ENCODE data around the gene TFPI.
"Not testable (repeated sequence)": the region's sequence is repeated elsewhere in the genome, so short reads cannot be mapped to it uniquely, and the experiment has no call there.

TFPI gene

DNA sequence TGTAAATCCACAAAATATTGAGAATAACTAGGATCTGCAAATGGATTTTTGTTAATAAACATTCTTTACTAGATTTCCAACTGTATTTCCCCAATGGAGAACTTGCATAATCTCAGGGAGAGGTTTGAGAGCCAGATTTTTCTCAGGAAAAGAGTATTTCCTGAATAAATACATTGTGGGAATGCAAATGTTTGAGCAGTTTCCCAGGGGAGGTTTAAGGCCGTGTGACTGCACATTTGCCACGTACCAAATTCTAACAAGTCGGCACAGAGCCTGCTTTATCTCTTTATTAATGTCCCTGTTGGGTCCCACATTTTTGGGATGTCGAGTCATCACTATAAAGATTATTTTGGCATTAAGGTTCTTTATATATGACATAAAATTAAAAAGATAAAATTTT is 27.0 kb downstream of the TFPI start:
- peak; percentile 55 for DNase-seq

DNA sequence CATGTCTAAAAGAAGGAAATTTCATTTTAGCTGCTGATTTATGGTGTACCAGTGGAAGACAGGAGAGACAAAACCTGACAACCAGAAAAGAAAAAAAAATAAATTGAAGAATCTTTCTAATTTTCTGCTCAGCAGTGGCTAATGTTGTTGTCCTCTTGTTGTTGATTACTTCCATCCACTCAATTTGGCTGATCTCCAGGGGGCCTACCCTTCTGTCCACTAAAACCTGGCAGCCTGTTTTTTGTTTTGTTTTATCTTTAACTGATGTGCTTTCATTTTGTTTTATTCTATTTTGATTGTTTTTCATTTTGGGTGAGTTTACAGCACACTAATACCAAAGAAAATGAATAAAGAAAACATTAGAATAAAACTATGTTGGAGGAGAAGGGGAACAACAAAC is 27.4 kb downstream of the TFPI start:
- no peak for DNase-seq

DNA sequence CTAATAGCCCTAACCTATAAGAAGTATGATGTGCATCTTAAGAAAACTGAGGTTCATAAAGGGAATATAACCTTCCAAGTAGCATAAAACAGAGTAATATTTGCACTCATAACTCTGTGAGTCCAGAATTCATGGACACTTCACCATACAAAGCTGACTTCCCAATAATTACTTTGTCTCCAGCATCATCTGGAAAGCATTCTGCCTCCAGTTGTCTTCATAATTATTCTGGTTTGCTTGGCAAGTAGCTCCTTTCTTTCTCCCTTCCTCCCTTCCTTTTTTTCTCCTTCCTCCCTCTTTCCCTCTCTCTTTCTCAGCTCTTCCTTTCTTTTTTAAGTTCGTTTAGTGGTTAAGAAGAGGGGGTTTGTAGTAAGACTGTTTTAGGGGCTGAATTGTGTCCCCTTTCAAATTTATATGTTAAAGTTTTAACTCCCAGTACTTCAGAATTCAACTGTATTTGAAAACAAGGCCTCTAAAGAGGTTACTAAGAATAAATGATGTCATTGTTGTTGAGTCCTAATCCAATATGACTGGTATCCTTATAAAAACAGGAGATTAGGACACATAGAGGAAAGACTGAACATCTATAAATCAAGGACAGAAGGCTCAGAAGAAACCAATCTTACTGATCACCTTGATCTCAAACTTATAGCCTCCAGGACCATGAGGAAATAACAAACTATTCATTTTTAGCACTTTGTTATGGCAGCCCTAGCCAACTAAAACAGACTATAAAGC is 28.9 kb downstream of the TFPI start:
- DNase-seq, result no peak

DNA sequence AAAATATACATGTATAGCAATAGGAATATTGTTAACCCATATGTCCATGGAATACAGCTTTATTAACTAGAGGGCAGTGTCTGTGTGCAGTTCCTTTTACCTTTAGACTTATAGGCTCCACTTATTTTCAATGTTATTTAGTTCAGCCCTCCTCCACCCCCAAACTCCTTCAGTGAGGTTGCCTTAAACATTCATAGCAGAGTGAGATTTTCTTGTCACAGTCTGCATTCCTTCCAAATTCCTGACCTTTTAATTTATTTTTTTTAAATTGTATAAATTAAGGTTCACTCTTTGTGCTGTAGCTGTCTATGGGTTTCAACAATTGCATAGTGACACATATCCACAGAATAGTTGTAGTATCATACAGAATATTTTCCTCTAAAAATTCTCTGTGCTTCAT is 30.9 kb downstream of the TFPI start:
- DNase-seq, result no peak

DNA sequence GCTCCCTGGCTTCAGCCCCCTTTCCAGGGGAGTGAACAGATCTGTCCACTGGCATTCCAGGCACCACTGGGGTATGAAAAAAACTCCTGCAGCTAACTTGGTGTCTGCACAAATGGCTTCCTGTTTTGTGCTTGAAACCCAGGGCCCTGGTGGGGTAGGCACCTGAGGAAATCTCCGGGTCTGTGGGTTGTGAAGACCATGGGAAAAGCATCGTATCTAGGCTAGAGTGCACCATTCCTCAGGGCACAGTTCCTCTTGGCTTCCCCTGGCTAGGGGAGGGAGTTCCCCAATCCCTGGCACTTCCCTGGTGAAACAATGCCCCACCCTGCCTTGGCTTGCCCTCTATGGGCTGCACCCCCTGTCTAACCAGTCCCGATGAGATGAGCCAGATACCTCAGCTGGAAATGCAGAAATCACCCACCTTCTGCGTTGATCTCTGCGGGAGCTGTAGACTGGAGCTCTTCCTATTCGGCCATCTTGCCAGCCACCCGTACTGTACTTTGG is 34.1 kb downstream of the TFPI start:
- no peak for DNase-seq

DNA sequence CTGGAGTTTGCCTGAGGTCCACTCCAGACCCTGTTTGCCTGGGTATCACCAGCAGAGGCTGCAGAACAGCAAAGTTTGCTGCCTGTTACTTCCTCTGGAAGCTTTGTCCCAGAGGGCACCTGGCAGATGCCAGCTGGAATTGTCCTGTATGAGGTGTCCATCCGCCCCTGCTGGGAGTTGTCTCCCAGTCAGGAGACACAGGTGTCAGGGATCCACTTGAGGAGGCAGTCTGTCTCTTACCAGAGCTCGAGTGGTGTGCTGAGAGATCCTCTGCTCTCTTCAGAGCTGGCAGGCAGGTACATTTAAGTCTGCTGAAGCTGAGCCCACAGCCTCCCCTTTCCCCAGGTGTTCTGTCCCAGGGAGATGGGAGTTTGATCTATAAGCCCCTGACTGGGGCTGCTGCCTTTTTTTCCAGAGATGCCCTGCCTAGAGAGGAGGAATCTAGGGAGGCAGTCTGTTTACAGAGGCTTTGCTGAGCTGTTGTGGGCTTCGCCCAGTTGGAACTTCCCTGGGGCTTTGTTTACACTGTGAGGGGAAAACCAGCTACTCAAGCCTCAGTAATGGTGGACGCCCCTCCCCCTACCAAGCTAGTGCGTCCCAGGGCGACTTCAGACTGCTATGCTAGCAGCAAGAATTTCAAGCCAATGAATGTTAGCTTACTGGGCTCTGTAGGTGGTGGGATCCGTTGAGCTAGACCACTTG is 34.7 kb downstream of the TFPI start:
- DNase-seq, result no peak

DNA sequence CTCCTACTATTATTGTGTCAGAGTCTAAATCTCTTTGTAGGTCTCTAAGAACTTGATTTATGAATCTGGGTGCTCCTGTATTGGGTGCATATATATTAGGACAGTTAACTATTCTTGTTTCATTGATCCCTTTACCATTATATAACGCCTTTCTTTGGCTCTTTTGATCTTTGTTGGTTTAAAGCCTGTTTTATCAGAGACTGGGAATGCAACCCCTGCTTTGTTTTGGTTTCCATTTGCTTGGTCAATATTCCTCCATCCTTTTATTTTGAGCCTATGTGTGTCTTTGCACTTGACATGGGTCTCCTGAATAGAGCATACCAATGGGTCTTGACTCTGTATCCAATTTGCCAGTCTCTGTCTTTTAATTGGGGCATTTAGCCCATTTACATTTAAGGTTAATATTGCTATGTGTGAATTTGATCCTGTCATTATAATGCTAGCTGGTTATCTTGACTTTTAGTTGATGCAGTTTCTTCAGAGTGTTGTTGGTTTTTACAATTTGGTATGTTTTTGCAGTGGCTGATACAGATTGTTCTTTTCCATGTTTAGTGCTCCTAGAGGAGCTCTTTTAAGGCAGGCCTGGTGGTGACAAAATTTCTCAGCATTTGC is 36.4 kb downstream of the TFPI start:
- DNase-seq, result not testable (repeated sequence)

DNA sequence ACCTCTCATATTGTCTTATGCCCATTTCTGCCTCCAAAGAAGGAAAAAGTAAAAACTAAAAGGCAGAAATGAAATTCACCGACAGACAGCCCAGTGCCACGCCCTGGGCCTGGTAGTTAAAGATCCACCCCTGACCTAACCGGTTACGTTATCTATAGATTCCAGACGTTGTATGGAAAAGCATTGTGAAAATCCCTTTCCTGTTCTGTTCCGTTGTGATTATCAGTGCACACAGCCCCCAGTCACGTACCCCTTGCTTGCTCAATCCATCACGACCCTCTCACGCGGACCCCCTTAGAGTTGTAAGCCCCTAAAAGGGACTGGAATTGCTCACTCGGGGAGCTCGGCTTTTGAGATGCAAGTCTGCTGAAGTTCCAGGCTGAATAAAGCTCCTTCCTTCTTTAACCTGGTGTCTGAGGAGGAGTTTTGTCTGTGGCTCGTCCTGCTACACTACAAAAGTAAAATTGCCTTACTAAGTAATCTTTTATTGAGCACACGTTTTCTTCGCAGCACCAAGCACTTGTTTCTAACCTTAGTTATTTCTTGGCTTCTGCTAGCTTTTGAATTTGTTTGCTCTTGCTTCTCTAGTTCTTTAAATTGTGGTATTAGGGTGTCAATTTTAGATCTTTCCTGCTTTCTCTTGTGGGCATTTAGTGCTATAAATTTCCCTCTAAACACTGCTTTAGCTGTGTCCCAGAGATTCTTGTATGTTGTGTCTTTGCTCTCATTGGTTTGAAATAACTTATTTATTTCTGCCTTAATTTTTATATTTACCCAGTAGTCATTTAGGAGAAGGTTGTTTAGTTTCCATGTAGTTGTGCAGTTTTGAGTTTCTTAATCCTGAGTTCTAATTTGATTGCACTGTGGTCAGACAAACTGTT is 37.4 kb downstream of the TFPI start:
- DNase-seq, result not testable (repeated sequence)

DNA sequence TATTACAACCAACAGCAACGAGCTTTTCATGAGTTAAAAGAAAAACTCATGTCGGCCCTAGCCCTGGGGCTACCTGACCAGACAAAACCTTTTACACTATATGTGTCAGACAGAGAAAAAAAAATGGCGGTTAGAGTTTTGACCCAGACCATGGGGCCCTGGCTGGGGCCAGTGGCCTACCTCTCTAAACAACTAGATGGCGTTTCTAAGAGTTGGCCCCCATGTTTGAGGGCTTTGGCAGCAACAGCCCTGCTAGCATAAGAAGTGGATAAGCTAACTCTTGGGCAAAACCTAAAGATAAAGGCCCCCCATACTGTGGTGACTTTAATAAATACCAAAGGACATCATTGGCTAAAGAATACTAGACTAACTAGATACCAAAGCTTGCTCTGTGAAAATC is 39.3 kb downstream of the TFPI start:
- no peak for DNase-seq

DNA sequence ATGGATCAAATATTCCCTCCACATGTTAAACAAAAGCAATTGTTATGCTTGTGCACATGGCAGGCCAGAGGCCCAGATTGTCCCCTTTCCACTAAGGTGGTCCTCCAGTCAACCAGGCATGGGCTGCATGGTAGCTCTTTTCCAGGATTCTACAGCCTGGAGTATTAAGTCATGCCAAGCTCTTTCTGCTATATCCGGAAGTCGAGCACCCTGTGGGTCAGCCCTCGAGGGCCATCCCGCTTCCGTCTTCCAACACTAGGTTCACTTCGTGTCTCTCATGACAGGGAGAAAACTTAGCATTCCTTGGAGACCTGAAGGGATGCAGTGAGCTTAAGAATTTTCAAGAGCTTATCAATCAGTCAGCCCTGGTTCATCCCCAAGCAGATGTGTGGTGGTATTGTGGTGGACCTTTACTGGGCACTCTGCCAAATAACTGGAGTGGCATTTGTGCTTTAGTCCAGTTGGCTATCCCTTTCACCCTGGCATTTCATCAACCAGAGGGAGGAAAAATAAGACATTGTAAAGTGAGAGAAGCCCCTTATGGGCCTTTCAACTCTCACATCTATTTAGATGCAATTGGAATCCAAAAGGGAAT is 39.9 kb downstream of the TFPI start:
- not testable (repeated sequence) for DNase-seq

DNA sequence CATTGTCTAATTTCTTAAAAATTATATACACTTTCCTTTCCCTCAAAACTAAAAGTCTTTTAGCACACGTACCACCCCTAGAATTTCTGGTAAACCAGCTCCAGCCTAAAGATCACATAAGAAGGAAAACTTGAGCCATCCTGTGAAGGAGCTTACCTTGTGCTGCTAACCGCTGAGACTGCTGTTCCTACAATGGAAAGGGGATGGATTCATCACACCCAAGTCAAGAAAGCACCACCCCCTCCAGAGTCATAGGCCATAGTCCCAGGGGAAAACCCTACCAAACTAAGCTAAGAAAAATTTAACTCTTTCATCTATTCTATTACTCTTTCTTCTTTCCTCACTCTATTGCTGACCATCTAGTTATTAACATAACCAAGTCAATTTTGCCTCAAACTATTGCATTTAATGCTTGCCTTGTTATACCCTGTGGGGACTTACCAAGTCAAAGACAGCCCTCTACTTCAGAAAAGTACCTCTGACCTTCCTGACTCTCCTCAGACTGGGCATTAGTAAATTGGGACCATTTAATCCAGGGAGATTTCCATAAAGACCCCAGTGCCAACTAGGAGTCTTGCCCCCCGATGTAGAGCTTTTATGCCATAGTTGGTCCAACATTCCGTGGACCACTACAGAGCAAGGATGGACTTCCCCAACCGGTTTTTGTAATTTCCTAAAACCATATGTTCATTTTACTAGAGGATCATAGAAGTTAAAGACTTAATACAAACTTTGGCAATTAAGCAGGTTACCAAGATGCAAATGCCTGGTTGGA is 40.6 kb downstream of the TFPI start:
- DNase-seq, result not testable (repeated sequence)

DNA sequence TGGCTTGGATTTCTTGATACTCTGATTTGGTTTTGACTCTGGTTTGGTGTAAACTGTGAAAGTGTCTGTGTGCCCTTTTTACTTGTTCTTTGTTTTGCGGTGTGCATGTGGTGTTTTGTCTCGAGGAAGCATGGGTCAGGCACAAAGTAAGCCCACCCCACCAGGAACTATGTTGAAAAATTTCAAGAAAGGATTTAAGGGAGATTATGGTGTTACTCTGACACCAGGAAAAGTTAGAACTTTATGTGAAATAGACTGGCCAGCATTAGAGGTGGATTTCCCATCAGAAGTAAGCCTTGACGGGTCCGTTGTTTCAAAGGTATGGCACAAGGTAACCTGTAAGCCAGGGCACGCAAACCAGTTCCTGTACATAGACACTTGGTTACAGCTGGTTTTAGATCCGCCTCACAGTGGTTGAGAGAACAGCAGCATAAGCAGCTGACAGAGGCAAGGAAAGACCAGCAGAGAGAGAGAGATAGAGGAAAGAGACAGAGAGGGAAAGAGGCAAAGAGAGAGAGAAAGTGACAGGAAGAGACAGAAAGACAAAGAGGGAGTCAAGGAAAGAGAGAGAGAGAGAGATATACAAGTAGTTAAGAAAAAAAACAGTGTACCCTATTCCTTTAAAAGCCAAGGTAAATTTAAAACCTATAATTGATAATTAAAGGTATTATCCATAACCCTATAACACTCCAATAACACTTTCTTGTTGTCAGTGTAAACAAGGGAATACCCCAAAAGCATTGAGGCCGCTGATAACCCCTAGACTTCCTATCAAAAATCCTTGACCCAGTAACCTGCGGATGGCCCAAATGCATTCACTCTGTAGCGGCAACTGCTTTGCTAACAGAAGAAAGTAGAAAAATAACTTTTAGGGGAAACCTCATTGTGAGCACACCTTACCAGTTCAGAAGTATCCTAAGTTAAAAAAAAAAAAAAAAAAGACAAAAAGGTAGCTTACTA is 42.6 kb downstream of the TFPI start:
- DNase-seq, result no peak

DNA sequence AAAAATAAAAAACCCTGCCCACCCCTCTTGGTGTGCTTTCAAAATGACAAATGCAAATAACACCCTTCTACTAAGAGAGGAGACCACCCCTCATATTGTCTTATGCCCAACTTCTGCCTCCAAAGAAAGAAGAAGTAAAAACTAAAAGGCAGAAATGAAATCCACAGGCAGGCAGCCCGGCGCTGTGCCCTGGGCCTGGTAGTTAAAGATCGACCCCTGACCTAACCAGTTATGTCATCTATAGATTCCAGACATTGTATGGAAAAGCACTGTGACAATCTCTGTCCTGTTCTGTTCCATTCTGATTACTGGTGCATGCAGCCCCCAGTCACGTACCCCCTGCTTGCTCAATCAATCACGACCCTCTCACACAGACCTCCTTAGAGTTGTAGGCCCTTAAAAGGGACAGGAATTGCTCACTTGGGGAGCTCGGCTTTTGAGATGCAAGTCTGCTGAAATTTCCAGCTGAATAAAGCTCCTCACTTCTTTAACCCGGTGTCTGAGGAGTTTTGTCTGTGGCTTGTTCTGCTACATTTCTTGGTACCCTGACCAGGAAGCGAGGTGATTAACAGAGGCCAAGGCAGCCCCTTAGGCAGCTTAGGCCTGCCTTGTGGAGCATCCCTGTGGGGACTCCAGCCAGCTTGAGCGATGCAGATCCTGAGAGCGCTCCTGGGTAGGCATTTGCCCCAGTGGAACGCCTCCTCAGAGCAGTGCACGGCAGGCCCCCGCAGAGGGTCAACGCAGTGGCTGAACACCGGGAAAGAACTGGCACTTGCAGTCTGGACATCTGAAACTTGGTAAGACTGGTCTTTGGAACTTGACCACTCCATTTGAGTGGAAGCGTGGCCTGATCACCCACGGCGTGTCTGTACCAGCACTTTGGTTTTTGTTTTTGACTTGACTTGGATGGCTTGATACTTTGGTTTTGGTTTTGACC is 43.5 kb downstream of the TFPI start:
- not testable (repeated sequence) for DNase-seq

DNA sequence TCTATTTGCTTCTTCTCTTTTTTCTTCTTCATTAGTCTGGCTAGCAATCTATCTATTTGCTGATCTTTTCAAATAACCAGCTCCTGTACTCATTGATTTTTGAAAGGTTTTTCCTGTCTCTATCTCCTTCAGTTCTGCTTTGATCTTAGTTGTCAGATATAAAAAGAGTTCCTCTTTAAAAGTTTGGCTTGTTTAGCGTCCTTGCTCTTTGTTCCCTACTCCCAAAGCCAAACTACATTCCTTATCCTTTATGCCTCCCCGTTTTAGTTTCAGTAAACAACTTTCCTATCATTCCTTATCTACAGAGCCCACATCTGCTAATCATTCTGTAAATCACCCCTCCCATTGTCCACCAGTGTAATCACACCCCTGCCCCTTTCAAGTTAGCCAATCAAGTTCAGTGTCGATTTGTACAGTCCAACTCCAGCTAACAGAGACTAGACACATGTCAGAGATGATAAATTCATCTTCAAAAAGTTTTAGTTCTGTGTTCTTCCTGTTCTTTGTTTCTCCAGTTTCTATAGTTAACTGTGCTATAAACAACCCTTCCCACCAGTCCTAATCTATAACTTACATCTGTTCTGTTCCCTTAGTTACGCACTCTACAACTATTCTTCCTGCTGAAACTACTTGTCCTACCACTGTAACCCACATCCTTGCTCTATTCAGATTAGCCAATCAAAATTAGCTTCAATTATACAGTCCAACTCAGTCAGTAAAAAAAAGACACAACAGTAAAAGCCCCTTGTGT is 44.4 kb downstream of the TFPI start:
- no peak for DNase-seq

DNA sequence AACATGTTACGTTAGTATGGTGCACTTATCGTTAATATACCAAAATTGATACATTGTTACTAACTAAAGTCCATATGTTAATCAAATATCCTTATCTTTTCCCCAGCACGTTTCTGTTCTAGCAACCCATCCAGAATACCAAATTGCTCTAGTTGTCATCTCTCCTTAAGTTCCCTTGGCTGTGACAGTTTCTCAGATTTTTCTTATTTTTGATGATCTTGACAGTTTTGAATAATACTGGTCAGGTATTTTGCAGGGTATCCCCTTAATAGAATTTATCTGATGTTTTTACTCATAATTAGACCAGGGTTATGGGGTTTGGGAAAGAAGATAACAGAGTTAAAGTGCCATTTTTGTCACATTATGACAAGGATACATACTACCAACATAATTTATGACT is 47.8 kb downstream of the TFPI start:
- no peak for DNase-seq

DNA sequence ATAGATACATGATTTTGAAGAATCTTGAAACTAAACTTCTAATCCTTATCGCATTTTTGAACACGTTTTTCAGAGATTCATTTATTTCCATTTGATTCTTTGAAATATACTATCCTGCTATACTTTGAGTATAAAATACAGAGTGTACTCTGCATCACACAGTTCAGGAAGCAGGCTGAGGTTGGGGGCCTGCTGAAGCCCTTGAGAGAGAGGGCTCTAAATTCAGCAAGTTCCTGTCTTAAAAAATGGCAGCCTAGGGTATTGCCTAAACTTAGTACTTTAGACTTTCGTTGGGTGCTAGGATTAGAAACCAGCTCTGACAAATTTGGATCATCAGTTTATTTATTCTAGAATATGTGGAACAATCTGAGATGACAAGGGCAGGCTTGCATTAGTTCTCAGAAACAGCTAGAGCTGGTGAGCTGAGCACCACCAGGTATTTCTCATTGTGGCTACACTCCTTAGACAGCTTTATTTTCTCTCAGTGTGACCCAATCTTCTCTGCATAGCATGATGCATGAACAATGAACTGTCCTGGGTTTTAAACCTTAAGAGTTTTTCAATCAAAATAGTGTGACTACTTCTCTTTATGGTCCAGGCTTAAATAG is 49.1 kb downstream of the TFPI start:
- DNase-seq, result no peak

DNA sequence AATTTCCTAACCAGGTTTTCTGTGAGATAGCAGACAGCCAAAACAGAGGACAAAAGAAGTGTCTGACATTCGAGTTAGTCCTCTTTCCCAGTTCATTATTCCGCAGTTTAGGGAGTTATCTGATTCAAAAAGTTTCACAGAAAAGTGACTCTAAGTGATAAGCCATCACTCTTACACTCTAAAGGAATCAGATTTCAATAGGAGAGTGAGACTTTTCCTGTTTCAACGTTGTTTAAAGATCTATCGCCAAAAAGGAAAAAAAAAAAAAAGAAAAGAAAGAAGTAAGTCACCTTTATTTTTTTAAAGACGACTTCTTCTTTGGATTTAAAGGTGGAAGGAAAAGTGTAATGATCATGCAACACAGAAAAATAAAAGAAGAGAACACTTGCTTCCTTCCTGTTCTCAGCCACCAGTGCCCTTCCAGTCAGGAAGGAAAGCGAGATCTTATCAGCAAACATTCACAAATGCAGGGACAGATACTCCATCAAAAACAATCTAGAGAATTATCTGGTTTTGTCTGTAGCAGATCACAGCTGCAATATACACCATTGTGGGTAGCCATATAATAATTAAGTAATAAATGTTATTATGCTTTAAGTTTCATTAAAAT is 49.8 kb downstream of the TFPI start:
- DNase-seq, result peak; percentile 7

DNA sequence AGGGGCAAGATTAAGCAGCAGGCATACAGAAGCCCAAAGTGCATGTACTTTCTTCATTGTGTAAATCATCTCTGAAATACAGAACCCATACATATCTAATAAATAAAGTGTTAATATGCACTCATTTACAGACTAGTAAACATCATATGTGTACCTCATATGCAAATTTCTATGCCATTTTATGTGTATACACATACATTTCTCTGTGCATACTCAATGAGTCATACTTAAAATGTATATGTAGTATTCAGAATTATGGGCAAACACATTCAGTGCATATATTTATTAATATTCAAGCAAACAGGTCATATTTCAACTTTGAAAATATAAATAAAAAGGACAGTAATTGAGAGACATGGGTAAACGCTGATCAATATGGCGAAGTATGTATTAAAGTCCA is 50.5 kb downstream of the TFPI start:
- no peak for DNase-seq
